CD14-positive monocyte (primary cell): ENCODE measurements around the gene ADGRG1. TPM values are rescaled to one million over a fixed set of nuclear protein-coding genes. Genes with fewer than 3 reads are reported as not detected.

ENCODE experiments used
- DNase-seq, 3 donors: peaks; one replicate each; pipeline ENCODE4 v3.0.0-alpha.2; 2011 to 2022
- H2AFZ ChIP-seq: 2 replicates; pipeline ENCODE4 v1.6.0; 2012; ENCODE audit warnings: mild to moderate bottlenecking, low read depth, low read length, inconsistent platforms; ENCODE audit not compliant: insufficient read depth, poor library complexity, severe bottlenecking
- H3K27ac ChIP-seq, 2 donors: 1 replicate in 1 of 2; 2 replicates in 1 of 2; pipeline ENCODE4 v1.5.1; 2012 to 2013; ENCODE audit warnings: low read length in 2 of 2, control low read depth in 1 of 2, inconsistent platforms in 1 of 2, low read depth in 1 of 2, mild to moderate bottlenecking in 1 of 2
- H3K27me3 ChIP-seq, 2 donors: one replicate each; pipeline versions ENCODE4 v1.6.0 to v1.6.1; 2011 to 2013; ENCODE audit warnings: low read length in 2 of 2; ENCODE audit not compliant: control insufficient read depth in 2 of 2, insufficient read depth in 2 of 2
- H3K36me3 ChIP-seq, 2 donors: replicated peaks in 1 of 2; 1 replicate in 1 of 2; 2 replicates in 1 of 2; pipeline versions ENCODE4 v1.5.1 to v1.6.1; 2012 to 2013; ENCODE audit warnings: low read length in 2 of 2, control low read depth in 1 of 2, inconsistent platforms in 1 of 2, mild to moderate bottlenecking in 1 of 2; ENCODE audit not compliant: insufficient read depth in 2 of 2, control insufficient read depth in 1 of 2
- H3K4me1 ChIP-seq, 2 donors: 1 replicate in 1 of 2; 2 replicates in 1 of 2; pipeline versions ENCODE4 v1.5.1 to v1.6.1; 2012 to 2013; ENCODE audit warnings: low read length in 2 of 2, control low read depth in 1 of 2, inconsistent platforms in 1 of 2, mild to moderate bottlenecking in 1 of 2, moderate library complexity in 1 of 2; ENCODE audit not compliant: insufficient read depth in 2 of 2, control insufficient read depth in 1 of 2
- H3K4me2 ChIP-seq: replicated peaks from 2 replicates; pipeline ENCODE3; 2012; ENCODE audit warnings: low read length, moderate library complexity, mild to moderate bottlenecking; ENCODE audit not compliant: poor library complexity, severe bottlenecking; ENCODE audit errors: extremely low read depth
- H3K4me3 ChIP-seq, 3 experiments: fragments of 200-600 bp in 1 of 3; sonication (generic) in 1 of 3; replicated peaks in 1 of 3; 1 replicate in 2 of 3; 2 replicates in 1 of 3; pipeline ENCODE4 v1.5.1; 2011 to 2013; ENCODE audit warnings: low read length in 3 of 3, mild to moderate bottlenecking in 3 of 3, control low read depth in 2 of 3, low read depth in 2 of 3, inconsistent platforms in 1 of 3, moderate library complexity in 1 of 3
- H3K79me2 ChIP-seq: 2 replicates; pipeline ENCODE4 v1.6.0; 2012; ENCODE audit warnings: mild to moderate bottlenecking, control low read depth, inconsistent platforms, low read length, moderate library complexity; ENCODE audit not compliant: insufficient read depth
- H3K9ac ChIP-seq: 2 replicates; pipeline ENCODE4 v1.6.0; 2017; ENCODE audit warnings: low read length, mild to moderate bottlenecking; ENCODE audit not compliant: insufficient read depth, poor library complexity, severe bottlenecking
- H3K9me3 ChIP-seq, 2 donors: replicated peaks in 1 of 2; 1 replicate in 1 of 2; 2 replicates in 1 of 2; pipeline versions ENCODE4 v1.5.1 to v1.6.1; 2012 to 2013; ENCODE audit warnings: low read length in 2 of 2, control low read depth in 1 of 2; ENCODE audit not compliant: control insufficient read depth in 1 of 2, insufficient read depth in 1 of 2
- H4K20me1 ChIP-seq: 2 replicates; pipeline ENCODE4 v1.6.0; 2012; ENCODE audit warnings: mild to moderate bottlenecking, low read length, control low read depth, moderate library complexity; ENCODE audit not compliant: insufficient read depth
- H3K27ac Mint-ChIP-seq, 7 donors: one replicate each; pipeline ENCODE4 v1.8.0; 2020; ENCODE audit warnings: mild to moderate bottlenecking in 7 of 7, mixed read lengths in 7 of 7, moderate library complexity in 6 of 7, inconsistent platforms in 2 of 7
- H3K27me3 Mint-ChIP-seq, 3 donors: one replicate each; pipeline ENCODE4 v1.8.0; 2021 to 2022; ENCODE audit warnings: low read depth in 3 of 3, mild to moderate bottlenecking in 3 of 3, mixed read lengths in 3 of 3, moderate library complexity in 3 of 3, inconsistent platforms in 1 of 3
- H3K36me3 Mint-ChIP-seq, 2 donors: one replicate each; pipeline ENCODE4 v1.8.0; 2020; ENCODE audit warnings: mixed read lengths in 2 of 2, inconsistent platforms in 1 of 2, mild to moderate bottlenecking in 1 of 2
- H3K4me1 Mint-ChIP-seq: one replicate; pipeline ENCODE4 v1.8.0; 2020; ENCODE audit warnings: mild to moderate bottlenecking, mixed read lengths
- H3K4me3 Mint-ChIP-seq, 2 donors: one replicate each; pipeline ENCODE4 v1.8.0; 2020; ENCODE audit warnings: mild to moderate bottlenecking in 2 of 2, mixed read lengths in 2 of 2, moderate library complexity in 1 of 2
- H3K9me3 Mint-ChIP-seq, 7 donors: one replicate each; pipeline ENCODE4 v1.8.0; 2020 to 2022; ENCODE audit warnings: mixed read lengths in 7 of 7, mild to moderate bottlenecking in 6 of 7, moderate library complexity in 6 of 7, inconsistent platforms in 2 of 7
- CTCF ChIP-seq: fragments of 200-600 bp; IDR thresholded peaks from one replicate; pipeline ENCODE4 v1.8.0; 2022; ENCODE audit warnings: antibody characterized with exemption, mild to moderate bottlenecking
- WGBS: methylation state at CpG from one replicate; pipeline ENCODE4 v1.1.5; 2013; ENCODE audit warnings: missing lambda C conversion rate; ENCODE audit not compliant: insufficient coverage; 5-methylcytosine and 5-hydroxymethylcytosine counted together
- intact Hi-C, 2 donors: fragments of 100-400 bp; cut with micrococcal nuclease; formaldehyde crosslinking; loops; one replicate each; pipeline versions ENCODE4 v1.15.0 to v1.15.1; 2023
- polyA plus RNA-seq, 3 donors: library from polyadenylated mRNA; depleted of rRNA in 1 of 3; unstranded in 2 of 3; stranded (reverse) in 1 of 3; fragments of 300-500 nt in 2 of 3; fragments of >200 nt in 1 of 3; fragmentation: Illumina TruSeq in 2 of 3; gene quantifications; 1 replicate in 2 of 3; 2 replicates in 1 of 3; pipeline ENCODE4 v1.2.3, GENCODE V29; 2012 to 2021

The ADGRG1 gene
- polyA plus RNA-seq, 3 donors = 0.07 to 0.39 (median 0.08) TPM

GRCh38 chr16:57607676-57608461, 20.6 kb upstream of the ADGRG1 start:
- Histone ChIP-seq H3K4me3 (no peak overlapping the region), H3K4me1 (peaks cover 4 to 6% of the 10 kb centered on the region in 2 donors), H2AFZ (no peak overlapping the region), H3K9ac (no peak overlapping the region), H4K20me1 (no peaks in the 10 kb centered on the region), H3K36me3 (no peaks in the 10 kb centered on the region), H3K79me2 (no peaks in the 10 kb centered on the region), H3K27me3 (peaks cover 0 to 5% of the 10 kb centered on the region in 2 donors), H3K4me2 (no peak overlapping the region), H3K27ac (no peak overlapping the region), H3K9me3 (no peaks in the 10 kb centered on the region)
- H3K36me3 Mint-ChIP-seq = no peaks in the 10 kb centered on the region
- DNase-seq = no peak
- no peak overlapping the region for H3K27ac Mint-ChIP-seq
- peaks cover 0 to 1% (median 0%) of the 10 kb centered on the region in 7 donors for H3K9me3 Mint-ChIP-seq
- H3K4me1 Mint-ChIP-seq = peaks cover 6% of the 10 kb centered on the region
- 93% methylated on average over 4 of the region's 10 CpGs for WGBS
- no peak overlapping the region for H3K4me3 Mint-ChIP-seq
- intact Hi-C loops = no loop called here
- H3K27me3 Mint-ChIP-seq = peaks cover 12 to 20% (median 14%) of the 10 kb centered on the region in 3 donors
- TF ChIP-seq CTCF = no peak

- Histone ChIP-seq H3K36me3 (no peaks in the 10 kb centered on the region), H3K79me2 (no peaks in the 10 kb centered on the region), H3K4me1 (no peaks in the 10 kb centered on the region), H3K27me3 (peaks cover 0 to 3% of the 10 kb centered on the region in 2 donors), H2AFZ (no peak overlapping the region), H3K4me2 (no peak overlapping the region), H3K27ac (no peak overlapping the region), H3K4me3 (no peak overlapping the region), H4K20me1 (no peaks in the 10 kb centered on the region), H3K9me3 (no peaks in the 10 kb centered on the region), H3K9ac (no peak overlapping the region)
- no peak overlapping the region for H3K27ac Mint-ChIP-seq
- H3K9me3 Mint-ChIP-seq = peaks cover 0 to 1% (median 0%) of the 10 kb centered on the region in 7 donors
- no peaks in the 10 kb centered on the region for H3K36me3 Mint-ChIP-seq
- H3K4me1 Mint-ChIP-seq = no peaks in the 10 kb centered on the region
- H3K4me3 Mint-ChIP-seq = no peak overlapping the region
- intact Hi-C loops = no loop called here
- peaks cover 7 to 18% (median 8%) of the 10 kb centered on the region in 3 donors for H3K27me3 Mint-ChIP-seq
- TF ChIP-seq CTCF = no peak
- no peak for DNase-seq
- 98% methylated on average over 6 of the region's 8 CpGs for WGBS
Observed at GRCh38 chr16:57608462-57609113, 19.8 kb upstream of the ADGRG1 start.
